DMS79 treated with DMSO at 0.1 percent for 48 hours (cell line): ENCODE data around the gene TNFRSF11A.
A peak's percentile ranks its signal among the peaks of the same experiment; 100 is the strongest.

Experiments
- DNase-seq: peaks from one replicate; lab custom pipeline; 2025; lab: John Stamatoyannopoulos, UW

TNFRSF11A gene

DNA sequence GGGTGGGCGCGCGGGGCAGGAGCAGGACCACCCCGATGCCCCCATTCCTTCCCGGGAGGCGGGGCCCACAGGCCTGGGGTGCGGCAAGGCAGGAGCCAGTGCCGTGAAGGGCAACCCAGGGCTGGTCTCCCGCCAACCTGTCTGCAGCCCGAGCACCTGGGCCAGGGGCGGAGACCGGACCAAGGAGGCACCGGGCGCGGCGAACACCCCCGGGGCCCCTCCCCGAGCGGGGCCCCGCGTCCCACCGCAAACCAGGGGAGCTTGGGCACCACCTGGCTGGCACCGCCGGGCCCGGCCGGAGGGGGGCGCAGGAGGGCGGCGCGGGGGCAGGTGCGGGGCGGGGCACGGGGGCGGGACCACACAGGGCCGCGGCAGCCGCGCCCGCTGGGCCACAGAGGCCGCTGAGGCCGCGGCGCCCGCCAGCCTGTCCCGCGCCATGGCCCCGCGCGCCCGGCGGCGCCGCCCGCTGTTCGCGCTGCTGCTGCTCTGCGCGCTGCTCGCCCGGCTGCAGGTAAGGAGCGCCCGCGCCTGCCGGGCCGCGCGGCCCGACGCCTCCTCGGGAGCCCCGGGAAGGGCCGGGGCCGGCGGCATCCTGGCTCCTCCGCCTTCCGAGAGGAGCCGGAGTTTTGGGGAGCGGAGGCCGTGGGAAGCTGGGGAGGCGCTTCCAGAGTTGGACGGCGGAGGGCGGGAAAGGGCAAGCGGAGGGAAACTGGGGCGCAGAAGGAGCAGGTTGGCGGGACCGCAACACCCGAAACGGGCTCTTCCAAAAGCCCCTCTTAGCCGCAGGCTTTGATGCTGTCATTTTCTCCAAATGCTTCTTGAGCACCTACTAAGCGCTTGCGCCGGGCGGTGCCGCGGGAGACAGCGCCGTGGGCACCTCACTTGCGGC is at the start of gene TNFRSF11A:
TSS of gene TNFRSF11A (plus strand) at position 394 of the 889 bp plus-strand sequence. CDS start at position 437, 43 bp downstream.
- peak; percentile 10 for DNase-seq

DNA sequence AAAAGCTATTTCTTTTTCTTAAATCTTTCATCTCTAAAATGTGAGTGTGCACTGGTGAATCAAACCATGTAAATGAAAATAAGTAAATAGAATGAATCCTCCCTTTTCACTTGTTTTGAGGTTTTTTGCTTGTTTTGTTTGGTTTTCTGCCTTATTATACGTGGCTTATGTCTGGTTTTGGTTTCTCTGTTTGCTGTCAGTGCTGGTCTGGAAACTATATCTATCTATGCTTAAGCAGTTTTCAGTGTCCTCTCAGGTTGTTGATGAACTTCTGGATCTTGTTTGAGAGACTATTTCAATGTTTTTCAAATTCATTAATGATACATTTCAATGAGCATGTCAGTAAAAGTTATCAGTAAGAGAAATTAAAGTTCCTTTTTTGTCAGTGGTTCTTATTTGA is 48.1 kb upstream of the TNFRSF11A start:
- DNase-seq, result no peak

- DNase-seq, result no peak
Observed at GRCh38 chr18:62279561-62279960, 45.5 kb upstream of the TNFRSF11A start.

- DNase-seq, result no peak
Observed at GRCh38 chr18:62280058-62280457, 45.1 kb upstream of the TNFRSF11A start.

DNA sequence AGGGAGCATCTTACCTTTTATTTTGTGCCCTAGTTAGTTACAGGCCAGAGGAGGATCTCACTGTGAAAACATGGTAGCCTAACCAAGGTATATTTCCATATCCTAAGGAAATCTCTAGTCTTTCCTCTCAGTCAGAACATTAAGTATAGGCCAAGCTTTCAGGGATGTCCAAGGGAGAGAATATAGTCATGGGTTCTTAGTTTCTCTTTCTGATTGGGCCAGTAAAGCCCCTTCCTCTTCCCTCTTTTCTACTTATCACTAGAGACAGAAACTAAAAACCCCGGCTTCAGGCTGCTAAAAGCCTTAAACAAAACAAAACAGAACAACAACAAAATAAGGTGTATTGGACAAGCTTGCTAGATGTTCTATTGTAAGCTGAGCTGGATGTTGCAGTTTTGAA is 44.3 kb upstream of the TNFRSF11A start:
- no peak for DNase-seq

DNA sequence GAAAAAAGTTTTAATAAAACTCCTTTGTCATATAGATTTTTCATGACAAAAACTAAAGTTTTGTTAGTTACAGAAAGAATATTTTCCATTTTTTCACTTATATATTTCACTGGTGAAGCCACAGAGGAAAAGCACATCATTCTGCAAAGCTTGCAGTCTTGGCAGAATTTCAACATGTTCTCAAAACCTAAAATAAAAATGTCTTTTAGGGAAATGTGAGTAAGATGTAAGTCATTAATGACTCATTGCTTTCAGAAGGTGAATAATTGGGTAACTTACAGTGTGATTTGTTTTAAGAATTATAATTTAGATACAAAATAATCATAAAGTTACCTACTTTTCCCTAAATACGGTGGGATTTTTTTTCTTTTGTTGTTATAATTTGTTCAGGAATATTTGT is 43.4 kb upstream of the TNFRSF11A start:
- no peak for DNase-seq

DNA sequence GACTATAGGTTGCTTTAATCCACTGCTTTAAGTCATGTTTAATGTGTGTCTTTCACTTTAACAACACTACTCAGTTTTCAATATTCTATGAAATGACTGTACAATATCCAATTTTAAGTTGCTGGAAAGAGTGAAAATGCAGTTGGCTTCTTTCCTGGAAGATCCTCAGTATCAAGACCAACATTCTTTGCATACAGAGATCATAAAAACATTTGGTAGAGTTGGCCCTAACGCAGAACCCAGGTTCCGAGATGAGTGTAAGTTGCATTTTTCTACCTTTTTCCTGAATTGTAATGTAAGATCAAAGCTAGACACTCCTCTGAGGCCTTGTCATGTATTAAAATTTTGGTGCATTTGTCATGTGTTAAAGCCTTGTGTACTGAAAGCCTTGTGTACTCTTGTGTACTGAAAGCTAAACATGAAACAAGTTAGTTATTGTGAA is 42.9 kb upstream of the TNFRSF11A start:
- no peak for DNase-seq

- DNase-seq, result no peak
Observed at GRCh38 chr18:62284637-62285036, 40.5 kb upstream of the TNFRSF11A start.

GRCh38 chr18:62285281-62285680 is 39.8 kb upstream of the TNFRSF11A start:
- no peak for DNase-seq

DNA sequence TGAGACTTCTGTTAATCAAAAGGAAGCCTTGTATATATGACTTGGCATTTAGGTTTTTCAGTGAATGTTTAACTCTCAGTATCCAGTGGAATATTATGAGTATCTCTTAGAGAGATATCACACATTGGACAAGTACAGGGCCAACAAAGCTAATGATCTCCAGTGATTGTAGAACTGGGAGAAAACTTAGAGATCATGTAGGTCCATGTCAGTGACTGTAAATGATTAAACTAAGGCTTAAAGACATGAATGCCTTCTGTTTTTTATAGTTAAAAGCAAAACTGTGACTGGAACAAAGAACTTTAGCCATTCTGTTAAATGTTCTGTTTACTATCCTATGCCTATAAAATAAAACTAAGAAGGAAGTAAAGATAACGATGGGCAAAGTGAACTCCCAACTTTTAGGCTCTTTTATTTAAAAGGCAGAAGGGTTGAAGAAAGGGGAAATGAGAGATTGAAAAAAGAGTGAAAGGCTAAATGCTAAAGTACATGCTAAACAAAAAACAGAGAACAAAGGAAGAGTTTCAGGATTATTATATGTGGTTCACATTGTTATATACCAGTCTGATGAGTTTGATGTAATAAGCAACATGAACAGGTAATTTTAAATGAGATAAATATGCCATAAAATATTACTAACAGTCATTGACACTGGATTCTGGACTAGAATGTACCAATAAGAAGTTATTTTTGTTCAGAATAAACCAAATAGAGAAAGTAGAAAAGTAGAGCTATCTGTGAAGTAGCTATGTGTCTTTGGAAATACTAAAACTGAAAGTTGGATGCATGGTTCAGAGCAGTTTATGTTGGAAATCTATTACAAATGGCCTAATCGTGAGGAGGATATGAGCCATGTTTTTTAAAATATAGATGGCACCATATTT is 37.1 kb upstream of the TNFRSF11A start:
- DNase-seq, result no peak

DNA sequence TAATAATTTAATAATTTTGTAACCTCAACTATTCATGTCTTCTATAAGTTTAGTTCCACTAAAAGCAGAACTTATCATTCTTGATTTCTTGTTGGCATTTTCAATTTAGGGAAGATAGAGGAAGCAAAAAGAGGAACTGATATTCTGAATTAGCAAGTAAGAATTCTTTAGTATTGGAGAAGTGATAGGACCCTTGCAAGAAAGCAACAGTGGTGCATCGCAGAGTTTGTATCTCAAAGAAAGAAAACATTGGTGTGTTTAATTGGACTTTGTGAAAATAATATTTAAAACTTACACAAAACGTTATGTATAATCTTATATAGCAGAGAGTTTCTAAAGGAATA is 36.5 kb upstream of the TNFRSF11A start:
- DNase-seq, result no peak

GRCh38 chr18:62289047-62289446 is 36.1 kb upstream of the TNFRSF11A start:
- no peak for DNase-seq

GRCh38 chr18:62294073-62294472 is 31.0 kb upstream of the TNFRSF11A start:
- DNase-seq, result no peak

- no peak for DNase-seq
Observed at GRCh38 chr18:62300359-62300963, 24.6 kb upstream of the TNFRSF11A start.

GRCh38 chr18:62301322-62301721 is 23.8 kb upstream of the TNFRSF11A start:
- DNase-seq, result no peak

- no peak for DNase-seq
Observed at GRCh38 chr18:62312851-62313250, 12.3 kb upstream of the TNFRSF11A start.

DNA sequence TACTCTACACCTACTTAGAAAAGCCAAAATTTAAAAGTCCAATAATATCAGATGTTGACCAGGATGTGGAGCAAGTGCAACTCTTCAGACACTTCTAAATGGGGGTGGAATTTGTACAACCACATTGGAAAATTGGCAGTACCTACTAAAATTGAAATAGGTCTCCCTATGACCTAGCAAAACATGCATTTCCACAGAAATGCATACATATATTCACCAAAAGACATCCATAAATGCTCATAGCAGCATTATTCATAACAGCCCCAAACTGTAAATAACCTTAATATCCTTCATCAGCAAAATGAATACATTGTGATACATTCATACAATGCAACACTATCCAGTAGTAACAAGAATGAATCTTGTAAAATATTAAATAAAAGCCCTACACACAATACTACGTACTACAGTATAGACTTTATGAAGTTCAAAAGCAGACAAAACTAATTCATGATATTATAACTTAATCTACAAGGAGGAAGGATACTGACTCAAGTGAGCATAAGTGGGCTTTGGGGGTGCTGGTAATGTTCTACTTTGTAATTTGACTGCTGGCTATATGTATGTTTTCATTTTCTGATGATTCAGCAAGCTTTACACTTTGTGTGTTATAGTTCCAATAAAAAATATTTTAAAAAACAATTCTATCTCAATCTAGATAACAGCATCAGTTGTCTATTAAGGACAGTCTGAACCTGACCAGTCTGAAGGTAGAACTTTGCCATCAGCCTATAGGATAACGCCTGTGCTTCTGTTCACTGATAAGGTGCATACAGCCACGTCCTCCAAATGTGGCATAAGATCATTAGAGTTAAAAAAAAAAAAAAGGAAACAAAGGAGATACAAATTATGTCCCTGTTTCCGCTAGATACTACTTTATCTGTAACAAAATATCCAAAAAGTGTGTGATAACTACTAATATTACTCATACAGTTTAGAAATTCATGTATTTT is 6.6 kb upstream of the TNFRSF11A start:
- no peak for DNase-seq

GRCh38 chr18:62321201-62321600 is 3.9 kb upstream of the TNFRSF11A start:
- no peak for DNase-seq

DNA sequence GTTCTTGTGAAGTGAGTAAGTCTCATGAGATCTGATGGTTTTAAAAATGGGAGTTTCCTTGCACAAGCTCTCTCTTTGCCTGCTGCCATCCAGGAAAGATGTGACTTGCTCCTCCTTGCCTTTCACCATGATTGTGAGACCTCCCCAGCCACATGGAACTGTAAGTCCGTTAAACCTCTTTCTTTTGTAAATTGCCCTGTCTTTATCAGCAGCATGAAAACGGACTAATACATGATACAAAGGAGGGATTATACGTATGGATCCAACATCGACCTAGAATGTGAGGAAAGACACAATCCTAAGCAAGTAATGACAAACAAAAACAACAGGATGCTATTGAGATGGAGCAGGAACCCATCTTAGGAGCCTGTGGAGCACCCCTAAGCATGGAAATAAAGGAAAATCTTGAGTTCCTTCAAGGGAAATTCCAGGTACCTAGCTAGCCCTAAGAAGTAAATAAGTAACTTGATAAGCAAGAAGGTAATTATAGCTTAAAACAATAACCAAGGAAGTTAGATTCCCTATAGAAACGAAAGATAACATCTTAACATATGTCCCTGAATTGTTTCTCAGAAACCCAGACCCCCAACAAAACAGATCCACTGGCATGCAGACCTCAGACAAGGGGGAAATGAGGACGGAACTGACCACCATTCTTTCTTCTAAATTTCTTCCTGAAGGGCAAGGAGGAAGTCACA is 1.5 kb upstream of the TNFRSF11A start:
- DNase-seq, result no peak

- DNase-seq, result no peak
Observed at GRCh38 chr18:62324181-62324828, 805 bp upstream of the TNFRSF11A start.
